ENCODE results near the gene CDK2AP2.
"Not testable (repeated sequence)": the region's sequence is repeated elsewhere in the genome, so short reads cannot be mapped to it uniquely, and the experiment has no call there.

The CDK2AP2 gene

GRCh38 chr11:67507864-67508485 lies at the start of gene CDK2AP2:
CDK2AP2 (minus strand) TSS chr11:67508162; CDS start chr11:67508082, 80 bp downstream.
- DNase-seq: peak; percentile 100

- no peak for DNase-seq
Observed at GRCh38 chr11:67556244-67556643, 48.3 kb upstream of the CDK2AP2 start.

GRCh38 chr11:67551697-67552096 lies 43.7 kb upstream of the CDK2AP2 start:
- DNase-seq: not testable (repeated sequence)

GRCh38 chr11:67551127-67551526 lies 43.2 kb upstream of the CDK2AP2 start:
- no peak for DNase-seq

- DNase-seq: no peak
Observed at GRCh38 chr11:67548555-67549110, 40.7 kb upstream of the CDK2AP2 start.

- not testable (repeated sequence) for DNase-seq
Observed at GRCh38 chr11:67548112-67548511, 40.1 kb upstream of the CDK2AP2 start.

GRCh38 chr11:67545280-67545679 lies 37.3 kb upstream of the CDK2AP2 start:
- DNase-seq: no peak

- DNase-seq: peak; percentile 51
Observed at GRCh38 chr11:67544616-67545242, 36.8 kb upstream of the CDK2AP2 start.

- DNase-seq: no peak
Observed at GRCh38 chr11:67543585-67543984, 35.6 kb upstream of the CDK2AP2 start.

- DNase-seq: no peak
Observed at GRCh38 chr11:67542971-67543370, 35.0 kb upstream of the CDK2AP2 start.

- no peak for DNase-seq
Observed at GRCh38 chr11:67542169-67542568, 34.2 kb upstream of the CDK2AP2 start.

GRCh38 chr11:67541198-67541597 lies 33.2 kb upstream of the CDK2AP2 start:
- no peak for DNase-seq

- DNase-seq: peak; percentile 28
Observed at GRCh38 chr11:67539550-67539949, 31.6 kb upstream of the CDK2AP2 start.

- no peak for DNase-seq
Observed at GRCh38 chr11:67538823-67539505, 31.0 kb upstream of the CDK2AP2 start.

GRCh38 chr11:67538306-67538705 lies 30.3 kb upstream of the CDK2AP2 start:
- DNase-seq: no peak

GRCh38 chr11:67535561-67535960 lies 27.6 kb upstream of the CDK2AP2 start:
- no peak for DNase-seq

GRCh38 chr11:67534070-67534679 lies 26.2 kb upstream of the CDK2AP2 start:
- no peak for DNase-seq

GRCh38 chr11:67532889-67533288 lies 24.9 kb upstream of the CDK2AP2 start:
- DNase-seq: no peak

GRCh38 chr11:67530282-67530592 lies 22.3 kb upstream of the CDK2AP2 start:
- no peak for DNase-seq

GRCh38 chr11:67528376-67528775 lies 20.4 kb upstream of the CDK2AP2 start:
- DNase-seq: no peak

- no peak for DNase-seq
Observed at GRCh38 chr11:67525275-67525976, 17.5 kb upstream of the CDK2AP2 start.

- no peak for DNase-seq
Observed at GRCh38 chr11:67524480-67524808, 16.5 kb upstream of the CDK2AP2 start.

All from RPMI8226 (cell line).